HFF-Myc (cell line): ENCODE data around the gene ARHGAP27.
A peak's percentile ranks its signal among the peaks of the same experiment; 100 is the strongest.

ENCODE experiments used
- DNase-seq: peaks from one replicate; pipeline ENCODE4 v3.0.0-alpha.2; 2011; ENCODE audit warnings: low read depth; ENCODE audit errors: extremely low read depth
- H3K4me3 ChIP-seq: replicated peaks from 2 replicates; pipeline ENCODE4 v1.5.1; 2011; ENCODE audit warnings: low read depth, mild to moderate bottlenecking, control low read depth, low read length
- TF ChIP-seq, protein P1 (sequence below): IDR thresholded peaks from 2 replicates; pipeline ENCODE4 v1.5.1; 2012; ENCODE audit warnings: mild to moderate bottlenecking, low read depth, low read length, control low read depth; ENCODE audit errors: missing control alignments

The ARHGAP27 gene

DNA sequence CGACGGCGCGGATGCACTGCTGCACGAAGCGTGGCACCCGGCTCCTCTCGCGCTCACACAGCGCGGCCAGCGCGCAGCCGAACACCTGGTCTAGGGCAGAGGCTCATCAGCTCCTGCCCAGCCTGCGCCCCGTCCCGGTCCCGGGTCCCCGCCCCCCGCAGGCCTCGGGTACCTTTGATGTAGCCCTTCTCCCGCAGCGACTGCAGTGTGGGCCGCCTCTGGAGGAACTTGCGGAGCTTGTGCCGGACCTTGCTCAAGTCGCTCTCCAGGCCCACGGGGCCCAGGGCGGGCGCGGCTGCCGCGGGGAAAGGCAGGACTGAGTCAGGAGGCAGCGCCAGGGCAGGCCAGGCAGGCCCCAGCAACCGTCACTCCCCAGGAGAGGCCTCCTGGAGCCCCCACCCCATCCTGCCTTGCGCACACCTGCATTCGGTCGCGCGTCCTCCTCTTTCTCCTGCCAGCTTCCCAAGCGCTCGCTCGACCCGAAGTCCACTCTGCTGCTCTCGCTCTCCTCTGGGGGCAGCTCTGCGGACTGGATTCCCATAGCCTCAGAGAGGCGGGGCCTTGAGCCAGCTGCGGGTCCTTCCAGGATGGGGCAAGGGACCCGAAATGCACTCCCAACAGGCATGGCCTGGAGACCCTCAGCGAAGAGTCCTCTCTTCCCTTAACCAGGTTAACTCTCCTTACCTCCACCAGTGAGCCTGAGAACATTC, 36.0 kb downstream of the ARHGAP27 start:
- no peak for DNase-seq
- TF ChIP-seq, protein P1, sequence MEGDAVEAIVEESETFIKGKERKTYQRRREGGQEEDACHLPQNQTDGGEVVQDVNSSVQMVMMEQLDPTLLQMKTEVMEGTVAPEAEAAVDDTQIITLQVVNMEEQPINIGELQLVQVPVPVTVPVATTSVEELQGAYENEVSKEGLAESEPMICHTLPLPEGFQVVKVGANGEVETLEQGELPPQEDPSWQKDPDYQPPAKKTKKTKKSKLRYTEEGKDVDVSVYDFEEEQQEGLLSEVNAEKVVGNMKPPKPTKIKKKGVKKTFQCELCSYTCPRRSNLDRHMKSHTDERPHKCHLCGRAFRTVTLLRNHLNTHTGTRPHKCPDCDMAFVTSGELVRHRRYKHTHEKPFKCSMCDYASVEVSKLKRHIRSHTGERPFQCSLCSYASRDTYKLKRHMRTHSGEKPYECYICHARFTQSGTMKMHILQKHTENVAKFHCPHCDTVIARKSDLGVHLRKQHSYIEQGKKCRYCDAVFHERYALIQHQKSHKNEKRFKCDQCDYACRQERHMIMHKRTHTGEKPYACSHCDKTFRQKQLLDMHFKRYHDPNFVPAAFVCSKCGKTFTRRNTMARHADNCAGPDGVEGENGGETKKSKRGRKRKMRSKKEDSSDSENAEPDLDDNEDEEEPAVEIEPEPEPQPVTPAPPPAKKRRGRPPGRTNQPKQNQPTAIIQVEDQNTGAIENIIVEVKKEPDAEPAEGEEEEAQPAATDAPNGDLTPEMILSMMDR = no peak
- H3K4me3 ChIP-seq = no peak overlapping the region

DNA sequence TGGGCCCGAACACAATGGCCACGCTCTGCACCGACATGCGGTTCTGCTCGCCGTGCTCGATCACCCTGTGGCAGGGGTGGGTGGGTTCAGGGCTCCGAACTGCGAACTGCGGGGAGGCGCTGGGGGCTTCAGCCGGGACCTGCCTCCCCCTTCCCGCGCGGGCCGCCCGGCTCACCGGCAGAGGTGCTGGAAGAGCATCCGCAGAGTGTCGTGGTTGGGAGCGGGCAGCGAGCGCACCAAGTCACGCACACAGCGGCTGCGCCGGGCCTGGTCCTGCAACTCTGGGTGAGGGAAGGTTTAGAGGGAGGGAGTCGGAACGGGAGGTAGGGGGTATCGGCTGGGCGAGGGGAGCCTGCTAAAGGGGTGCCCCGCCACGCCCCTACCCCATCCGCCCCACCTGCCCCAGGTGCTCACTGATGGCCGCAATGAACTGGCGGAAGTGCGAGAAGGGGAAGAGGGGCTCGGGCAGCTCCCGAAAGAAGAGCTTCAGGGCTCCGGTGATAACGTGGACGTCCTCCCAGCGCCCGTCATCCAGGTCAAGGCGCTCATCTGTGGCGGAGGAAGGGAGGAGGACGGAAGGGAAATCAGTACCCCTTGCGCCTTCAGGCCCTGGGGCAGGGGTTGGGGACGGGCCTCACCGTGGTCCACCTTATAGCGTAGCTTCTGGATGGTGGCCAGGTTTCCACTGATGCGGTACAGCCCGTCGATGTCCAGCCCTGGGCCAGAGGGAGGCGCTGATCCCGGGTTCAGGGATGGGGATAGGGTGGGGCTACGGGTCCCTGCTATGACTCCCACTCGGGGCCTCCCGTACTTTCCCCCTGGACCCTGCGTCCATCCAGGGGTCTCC, 36.9 kb downstream of the ARHGAP27 start:
- DNase-seq = no peak
- H3K4me3 ChIP-seq = peak overlapping the region; percentile 39
- TF ChIP-seq, protein P1 = no peak

DNA sequence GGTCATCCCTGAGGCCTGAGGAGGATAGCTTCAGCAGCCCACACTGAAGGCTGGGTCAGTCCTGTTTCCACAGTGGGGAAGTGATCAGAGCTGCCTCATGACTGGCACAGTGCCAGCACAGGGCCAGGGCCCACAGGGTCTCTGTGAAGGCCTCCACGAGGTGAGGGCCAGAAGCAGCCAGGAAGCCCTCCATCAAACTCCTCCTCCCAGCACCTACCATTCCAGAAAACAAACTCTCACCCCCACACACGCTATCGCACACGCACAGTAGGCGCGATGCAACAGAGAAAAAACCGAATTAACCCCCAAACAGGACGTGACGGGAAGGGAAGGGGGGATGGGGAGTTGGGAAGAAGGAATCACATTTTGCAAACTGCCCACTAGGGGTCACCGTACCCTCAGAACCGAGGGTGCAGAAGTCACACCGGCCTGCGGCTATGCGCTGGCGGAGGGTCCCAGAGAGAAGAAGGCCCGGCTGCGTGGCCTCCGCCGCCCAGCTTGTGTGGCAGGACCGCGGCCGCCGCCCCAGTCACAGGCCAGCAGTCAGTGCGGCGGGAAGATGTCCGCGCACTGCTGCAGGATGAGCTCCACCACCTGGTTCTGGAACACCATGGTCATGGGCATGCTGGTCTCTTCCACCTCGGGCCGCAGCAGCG, 37.6 kb downstream of the ARHGAP27 start:
- H3K4me3 ChIP-seq = peak overlapping the region; percentile 39
- DNase-seq = peak; percentile 79
- TF ChIP-seq, protein P1 = peak; percentile 77

DNA sequence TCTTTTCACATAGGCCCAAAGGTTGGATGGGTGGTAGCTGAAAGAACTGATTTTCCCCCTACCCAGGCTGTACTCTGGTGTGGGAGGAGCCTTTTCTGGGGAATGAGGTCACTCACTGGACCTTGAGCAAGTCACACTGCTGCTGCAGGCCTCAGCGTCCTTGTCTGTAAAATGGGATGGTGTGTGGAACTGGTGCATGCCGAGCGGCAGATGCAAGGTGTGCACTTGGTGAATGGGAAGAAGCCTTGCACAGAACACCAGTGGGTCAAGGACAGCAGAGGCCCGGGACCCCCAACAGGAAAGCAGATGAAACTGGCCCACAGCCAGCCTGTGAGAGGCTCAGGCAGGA, 38.1 kb downstream of the ARHGAP27 start:
- H3K4me3 ChIP-seq = no peak overlapping the region
- no peak for DNase-seq
- TF ChIP-seq, protein P1 = no peak

DNA sequence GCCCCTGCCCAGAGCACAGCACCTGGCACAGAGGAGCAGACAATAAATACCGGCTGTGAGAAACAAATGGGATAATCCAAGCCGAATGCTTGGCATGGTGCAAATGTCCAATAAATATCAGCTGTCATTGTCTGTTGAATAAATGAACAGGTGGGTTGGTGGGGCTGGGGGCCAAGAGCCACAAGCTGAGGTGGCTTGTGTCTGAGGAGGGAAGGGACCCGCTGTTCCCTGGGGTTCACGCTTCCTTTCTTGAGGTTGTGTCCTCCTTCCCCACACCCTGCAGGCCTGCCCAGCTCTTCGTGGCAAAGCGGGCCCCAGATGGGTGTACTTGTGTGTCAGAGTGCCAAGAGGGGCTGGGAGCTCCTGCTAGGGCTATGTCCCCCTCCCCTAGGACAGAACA, 38.6 kb downstream of the ARHGAP27 start:
- TF ChIP-seq, protein P1 = no peak
- DNase-seq = no peak
- H3K4me3 ChIP-seq = no peak overlapping the region

DNA sequence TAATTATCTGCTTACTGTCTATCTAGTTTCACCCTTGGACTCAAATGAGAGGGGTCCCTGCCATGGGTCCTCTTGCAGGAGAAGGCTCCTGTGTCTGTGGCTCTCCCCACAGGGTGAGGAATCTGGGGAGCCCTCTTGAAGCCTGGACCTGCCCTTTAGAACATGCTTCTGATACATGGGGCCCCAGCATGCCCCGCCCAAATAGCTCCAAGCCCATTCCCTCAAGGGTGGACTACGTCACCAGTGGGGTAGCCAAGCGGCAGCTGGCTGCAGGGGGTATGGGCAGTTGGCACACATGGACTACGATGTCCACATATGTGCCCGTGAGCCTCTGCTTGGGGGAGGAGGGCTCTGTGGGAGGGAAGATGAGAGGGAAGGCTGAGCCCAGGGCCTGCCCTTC, 39.3 kb downstream of the ARHGAP27 start:
- TF ChIP-seq, protein P1 = no peak
- H3K4me3 ChIP-seq = no peak overlapping the region
- no peak for DNase-seq
